Activated CD8-positive, alpha-beta memory T cell treated with anti-CD3 and anti-CD28 coated beads for 36 hours (primary cell): ENCODE measurements around the gene P3H2. TPM values are rescaled to one million over a fixed set of nuclear protein-coding genes. Genes with fewer than 3 reads are reported as not detected.

Experiments
- CTCF ChIA-PET: fragments of 350-600 bp; sonication (Branson Sonifier 250); formaldehyde crosslinking; loops from one replicate; lab custom pipeline; 2021; ENCODE audit warnings: antibody characterized with exemption; lab: Charles Lee
- POLR2A ChIA-PET: fragments of 350-600 bp; sonication (Branson Sonifier 250); formaldehyde crosslinking; loops from one replicate; lab custom pipeline; 2021; ENCODE audit warnings: antibody characterized with exemption; lab: Charles Lee
- total RNA-seq, 2 experiments: library from RNA; stranded (reverse); gene quantifications; one replicate each; pipeline ENCODE4 v1.2.3, GENCODE V29; 2021

P3H2 gene
- total RNA-seq, 2 experiments from 2014 or later = not detected

GRCh38 chr3:190060192-190060775 is 60.4 kb downstream of the P3H2 start:
- POLR2A ChIA-PET = no interaction called here
- CTCF ChIA-PET = no interaction called here

DNA sequence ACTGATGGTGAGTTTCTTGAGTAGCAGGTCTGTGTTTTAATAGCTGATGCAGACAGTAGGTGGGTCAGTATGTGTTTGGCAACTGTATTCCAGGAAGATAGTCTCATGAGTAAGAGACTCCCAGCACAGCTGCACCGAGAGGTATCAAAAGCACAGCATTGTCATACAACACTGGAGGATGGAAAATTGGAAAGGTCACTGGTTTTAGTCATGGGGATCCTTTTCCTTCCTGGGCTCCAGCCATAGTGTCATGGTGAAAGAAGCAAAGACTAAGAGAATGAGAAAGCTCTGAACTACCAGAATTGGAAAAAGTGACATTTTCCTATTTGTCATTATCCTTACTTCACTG is 61.5 kb downstream of the P3H2 start:
- POLR2A ChIA-PET = no interaction called here
- CTCF ChIA-PET = no interaction called here

DNA sequence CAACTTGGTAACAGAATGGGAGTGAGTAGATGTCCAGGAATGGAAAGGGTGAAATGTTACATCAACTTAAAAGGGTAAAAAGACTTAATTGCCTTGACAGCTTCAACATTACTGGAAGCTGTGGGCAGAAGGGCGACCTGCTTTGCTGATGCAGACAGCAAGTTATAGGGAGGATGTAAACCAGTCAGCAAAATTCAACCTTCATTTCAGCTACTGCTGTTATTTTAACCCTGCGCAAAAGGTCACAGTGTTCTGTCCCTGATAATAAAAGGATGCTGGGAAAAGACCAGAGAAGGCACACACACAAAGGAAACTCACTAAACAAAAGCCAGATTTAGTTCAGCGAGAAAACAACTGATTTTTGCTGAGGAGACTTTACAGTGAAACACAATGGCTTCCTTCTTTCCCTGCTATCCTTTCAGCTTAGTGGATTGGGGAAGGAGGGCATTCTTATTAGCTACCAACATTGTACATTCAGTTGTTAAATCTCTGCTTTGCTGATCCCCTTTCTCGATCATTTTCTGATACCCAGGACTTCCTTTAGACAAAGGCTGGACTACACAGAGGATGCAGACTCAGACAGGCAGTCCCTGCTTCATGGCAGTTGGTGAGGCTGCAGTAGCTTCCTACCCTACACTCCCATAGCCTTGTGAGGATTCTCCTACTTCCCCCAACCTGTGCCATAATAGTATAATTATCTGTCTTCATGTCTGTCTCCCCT is 62.0 kb downstream of the P3H2 start:
- POLR2A ChIA-PET = no interaction called here
- CTCF ChIA-PET = no interaction called here

DNA sequence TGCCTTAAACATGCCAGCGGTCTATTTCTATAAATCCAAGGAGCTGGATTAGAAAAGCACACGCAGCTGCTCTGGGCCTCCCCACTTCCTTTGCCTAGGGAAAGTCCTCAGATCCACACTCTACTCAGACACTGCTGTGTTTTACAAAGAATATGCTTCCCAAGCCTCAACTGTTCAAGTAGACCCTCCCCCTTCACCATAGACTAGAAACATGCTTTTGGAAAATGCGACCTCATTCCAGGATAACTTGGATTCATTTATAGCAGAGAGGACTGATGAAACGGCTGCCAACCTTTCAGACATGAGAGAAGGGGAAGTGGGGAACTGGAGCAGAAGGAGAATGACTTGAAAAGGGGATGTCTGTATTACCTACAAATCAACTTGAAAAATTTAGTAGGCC is 64.0 kb downstream of the P3H2 start:
- CTCF ChIA-PET = interaction anchor here (0.6 kb wide), 1 partner anchor 498 kb away, joined by 3 read pairs; no protein-coding TSS in a partner anchor
- POLR2A ChIA-PET = no interaction called here

- ChIA-PET CTCF (no interaction called here), POLR2A (no interaction called here)
Measured at GRCh38 chr3:190055773-190056172, 64.9 kb downstream of the P3H2 start.

- ChIA-PET POLR2A (no interaction called here), CTCF (no interaction called here)
Measured at GRCh38 chr3:190053919-190054672, 66.6 kb downstream of the P3H2 start.

DNA sequence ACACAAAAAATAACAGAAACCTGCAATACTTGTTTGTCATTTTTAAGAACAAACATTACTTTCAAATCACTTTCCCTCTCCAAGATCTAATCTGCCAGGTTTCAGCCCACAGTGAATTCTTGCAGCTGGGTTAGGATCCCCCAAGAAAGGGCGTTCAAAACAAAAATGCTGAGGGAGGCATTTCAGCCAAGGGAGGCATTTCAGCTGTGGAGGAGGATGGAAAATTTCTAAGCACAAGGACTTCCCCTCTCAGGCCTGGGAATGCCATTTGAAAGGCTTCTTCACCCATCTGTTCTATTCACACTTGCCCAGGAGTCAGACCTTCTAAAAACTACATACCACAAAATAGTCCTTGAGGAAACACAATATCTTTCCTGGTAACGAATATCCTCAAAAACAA is 69.1 kb downstream of the P3H2 start:
- CTCF ChIA-PET = no interaction called here
- POLR2A ChIA-PET = no interaction called here

DNA sequence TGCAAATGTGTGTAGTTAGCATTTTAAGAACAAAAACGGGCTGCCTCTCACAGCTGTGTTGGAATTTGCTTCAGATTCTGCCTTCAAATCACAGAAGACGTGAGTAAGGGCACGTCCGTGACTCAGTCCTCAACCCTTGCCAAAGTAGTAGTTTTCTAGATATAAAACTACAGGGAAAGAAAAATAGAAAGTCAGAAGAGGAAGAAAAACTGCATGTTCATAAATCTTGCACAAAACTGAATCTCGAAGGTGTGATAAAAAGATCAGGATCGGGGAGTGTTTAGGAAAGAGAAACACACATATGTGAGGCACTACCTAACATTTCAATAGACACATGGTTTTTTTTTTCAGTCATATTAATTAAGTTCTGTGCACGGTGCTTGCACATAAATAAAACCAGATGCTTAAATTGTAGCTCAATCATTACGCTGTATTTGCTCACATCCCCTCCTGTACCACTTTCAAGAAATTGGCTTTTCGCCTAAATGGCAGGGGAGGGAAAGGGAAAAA is 71.7 kb downstream of the P3H2 start:
- ChIA-PET CTCF (no interaction called here), POLR2A (no interaction called here)

DNA sequence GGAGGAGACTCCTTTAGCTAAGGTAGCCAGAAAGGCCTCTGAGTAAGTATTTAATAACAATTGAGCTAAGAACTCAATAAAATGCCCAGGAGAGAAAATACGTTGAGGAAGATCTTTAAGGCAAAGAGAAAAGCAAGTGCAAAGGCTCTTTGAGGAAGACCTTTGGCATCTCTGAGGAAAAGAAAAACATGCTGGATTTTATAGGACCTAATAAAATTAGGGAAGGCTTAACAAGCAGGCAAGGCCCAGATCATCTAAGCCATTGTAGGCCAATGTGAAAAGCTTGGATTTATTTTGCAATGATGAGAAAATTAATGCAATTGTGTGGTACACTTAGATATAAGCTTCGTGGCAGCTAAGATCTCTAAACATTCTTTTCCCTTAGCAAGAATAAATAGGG is 75.7 kb downstream of the P3H2 start:
- POLR2A ChIA-PET = no interaction called here
- CTCF ChIA-PET = no interaction called here

GRCh38 chr3:190044142-190044541 is 76.6 kb downstream of the P3H2 start:
- ChIA-PET CTCF (no interaction called here), POLR2A (no interaction called here)

- ChIA-PET POLR2A (no interaction called here), CTCF (no interaction called here)
Measured at GRCh38 chr3:190043741-190044140, 77.0 kb downstream of the P3H2 start.

GRCh38 chr3:190042558-190042957 is 78.1 kb downstream of the P3H2 start:
- POLR2A ChIA-PET = no interaction called here
- CTCF ChIA-PET = no interaction called here

- POLR2A ChIA-PET = no interaction called here
- CTCF ChIA-PET = no interaction called here
Measured at GRCh38 chr3:190041333-190042041, 79.2 kb downstream of the P3H2 start.

GRCh38 chr3:190040145-190040544 is 80.6 kb downstream of the P3H2 start:
- POLR2A ChIA-PET = no interaction called here
- CTCF ChIA-PET = no interaction called here

GRCh38 chr3:190038050-190038933 is 82.4 kb downstream of the P3H2 start:
- CTCF ChIA-PET = interaction anchor here (0.7 kb wide), 2 partner anchors 140 to 174 kb away, joined by 3 to 5 read pairs; no protein-coding TSS in a partner anchor

DNA sequence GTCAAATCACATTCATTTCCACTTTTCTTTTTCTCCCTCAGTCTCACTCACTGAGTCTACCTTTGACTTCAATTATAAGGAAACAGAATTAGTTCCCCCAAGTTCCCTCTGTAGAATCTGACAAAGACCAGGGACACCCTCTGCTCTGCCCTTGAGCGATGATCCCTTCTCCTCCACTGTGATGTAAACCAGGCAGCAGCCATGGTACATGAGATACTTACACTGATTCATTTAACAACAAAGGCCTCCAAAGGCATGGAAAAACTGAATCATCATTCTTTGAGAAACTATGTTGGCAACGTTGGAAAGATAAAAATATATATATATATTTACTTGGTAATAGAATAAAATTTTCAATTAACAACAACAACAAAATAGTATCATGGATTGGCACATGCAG is 84.1 kb downstream of the P3H2 start:
- ChIA-PET POLR2A (no interaction called here), CTCF (no interaction called here)

More at GRCh38 chr3:190038050-190038933, 82.4 kb downstream of the P3H2 start:
- POLR2A ChIA-PET = no interaction called here

GRCh38 chr3:190034446-190034845 is 86.3 kb downstream of the P3H2 start:
- ChIA-PET CTCF (no interaction called here), POLR2A (no interaction called here)

DNA sequence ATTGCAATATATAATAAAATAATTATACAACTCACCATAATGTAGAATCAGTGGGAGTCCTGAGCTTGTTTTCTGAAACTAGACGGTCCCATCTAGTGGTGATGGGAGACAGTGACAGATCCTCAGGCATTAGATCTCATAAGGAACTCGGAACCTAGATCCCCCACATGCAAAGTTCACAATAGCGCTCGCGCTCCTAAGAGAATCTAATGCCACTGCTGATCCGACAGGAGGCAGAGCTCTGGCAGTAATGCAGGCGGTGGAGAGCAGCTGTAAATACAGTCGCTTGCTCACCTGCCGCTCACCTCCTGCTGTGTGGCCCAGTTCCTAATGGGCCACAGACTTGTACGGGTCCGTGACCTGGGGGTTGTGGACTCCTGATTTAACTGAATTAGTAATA is 87.8 kb downstream of the P3H2 start:
- ChIA-PET CTCF (no interaction called here), POLR2A (no interaction called here)
